Measurements from ENCODE around the gene RUVBL1. TPM values are rescaled to one million over a fixed set of nuclear protein-coding genes. Genes with fewer than 3 reads are reported as not detected.

RUVBL1 gene
- total and polyA plus RNA-seq, 11 donors, result 14.1 to 44.6 (median 26.2) TPM

DNA sequence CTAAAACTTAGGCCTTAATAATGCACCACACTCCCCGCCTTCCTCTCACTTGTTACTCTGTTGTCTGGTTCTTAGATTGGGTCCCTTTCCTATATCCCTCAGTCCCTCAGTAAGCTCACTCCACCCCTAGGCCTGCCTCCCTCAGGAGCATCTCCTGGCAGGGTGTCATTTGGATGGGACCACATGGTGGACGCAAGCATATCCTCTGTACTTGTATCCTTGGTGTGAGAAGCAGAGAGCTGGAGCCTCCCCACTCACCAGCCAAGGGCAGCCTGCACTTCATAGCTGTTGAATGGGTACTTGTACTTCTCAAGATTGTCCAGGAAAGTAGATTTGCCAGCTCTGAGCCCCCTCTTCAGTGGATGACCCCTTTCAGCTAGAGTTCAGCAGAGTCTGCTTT is 59.7 kb downstream of the RUVBL1 start:
- intact Hi-C loops (cut with DNase I), result no loop called here
- DNase-seq, result no peak
- ATAC-seq, result no peak
- TF ChIP-seq, protein P1, sequence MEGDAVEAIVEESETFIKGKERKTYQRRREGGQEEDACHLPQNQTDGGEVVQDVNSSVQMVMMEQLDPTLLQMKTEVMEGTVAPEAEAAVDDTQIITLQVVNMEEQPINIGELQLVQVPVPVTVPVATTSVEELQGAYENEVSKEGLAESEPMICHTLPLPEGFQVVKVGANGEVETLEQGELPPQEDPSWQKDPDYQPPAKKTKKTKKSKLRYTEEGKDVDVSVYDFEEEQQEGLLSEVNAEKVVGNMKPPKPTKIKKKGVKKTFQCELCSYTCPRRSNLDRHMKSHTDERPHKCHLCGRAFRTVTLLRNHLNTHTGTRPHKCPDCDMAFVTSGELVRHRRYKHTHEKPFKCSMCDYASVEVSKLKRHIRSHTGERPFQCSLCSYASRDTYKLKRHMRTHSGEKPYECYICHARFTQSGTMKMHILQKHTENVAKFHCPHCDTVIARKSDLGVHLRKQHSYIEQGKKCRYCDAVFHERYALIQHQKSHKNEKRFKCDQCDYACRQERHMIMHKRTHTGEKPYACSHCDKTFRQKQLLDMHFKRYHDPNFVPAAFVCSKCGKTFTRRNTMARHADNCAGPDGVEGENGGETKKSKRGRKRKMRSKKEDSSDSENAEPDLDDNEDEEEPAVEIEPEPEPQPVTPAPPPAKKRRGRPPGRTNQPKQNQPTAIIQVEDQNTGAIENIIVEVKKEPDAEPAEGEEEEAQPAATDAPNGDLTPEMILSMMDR (IDR thresholded peaks at IDR 0.05), result no peak
- no peak for TF ChIP-seq POLR2A (IDR thresholded peaks at IDR 0.05)
- H3K27me3 ChIP-seq, result no peaks in the 10 kb centered on the region
- 82 to 91% (median 88%) methylated on average over 2 of the region's 2 CpGs for WGBS, 4 donors
- no peak overlapping the region for H3K27ac ChIP-seq
- H3K36me3 ChIP-seq, result peaks cover 7 to 100% (median 100%) of the 10 kb centered on the region in 9 donors
- no peak overlapping the region for H3K4me3 ChIP-seq
- H3K4me1 ChIP-seq, result peaks cover 0 to 8% (median 0%) of the 10 kb centered on the region in 12 donors
- H3K9me3 ChIP-seq, result no peaks in the 10 kb centered on the region

DNA sequence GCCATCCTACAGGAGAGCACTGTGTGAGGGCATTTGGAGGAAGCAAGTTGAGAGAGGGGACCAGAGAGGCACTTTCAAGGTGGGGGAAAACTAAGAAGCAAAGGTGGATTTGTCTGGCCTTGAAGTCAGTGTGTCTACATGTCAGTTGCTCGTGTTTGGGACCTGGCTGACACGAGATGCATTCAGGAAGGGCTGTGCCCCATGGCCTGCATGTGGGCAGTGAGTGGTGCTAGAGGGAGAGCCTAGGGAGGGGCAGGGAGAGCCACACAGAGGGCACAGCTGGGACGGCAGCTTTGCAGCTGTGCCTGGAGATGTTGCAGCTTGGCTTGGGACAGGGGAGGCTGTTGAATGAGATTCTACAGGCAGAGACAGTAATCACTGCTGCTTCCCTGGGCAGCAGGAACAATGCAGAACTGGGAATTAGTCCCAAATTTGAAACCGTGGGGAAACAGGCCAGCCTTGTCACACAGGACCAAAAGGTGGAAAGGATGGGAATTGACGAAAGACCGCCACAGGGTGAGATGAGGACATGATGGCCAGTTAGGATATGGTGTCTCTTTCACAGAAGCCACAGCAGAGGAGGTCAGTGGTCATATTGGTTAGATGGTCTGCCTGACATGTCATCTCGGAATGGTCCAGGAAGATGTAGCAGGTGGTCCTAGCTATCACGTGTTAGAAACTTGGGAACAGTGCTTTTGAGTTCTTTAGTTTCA is 61.4 kb downstream of the RUVBL1 start:
- no peaks in the 10 kb centered on the region for H3K27me3 ChIP-seq
- DNase-seq (no peak), ATAC-seq (no peak)
- no peaks in the 10 kb centered on the region for H3K9me3 ChIP-seq
- H3K36me3 ChIP-seq, result peaks cover 2 to 100% (median 98%) of the 10 kb centered on the region in 9 donors
- H3K4me1 ChIP-seq, result peaks cover 0 to 14% (median 0%) of the 10 kb centered on the region in 12 donors
- H3K27ac ChIP-seq, result no peak overlapping the region
- H3K4me3 ChIP-seq, result no peak overlapping the region
- TF ChIP-seq, protein P1 (IDR thresholded peaks at IDR 0.05), result no peak
- TF ChIP-seq POLR2A (IDR thresholded peaks at IDR 0.05), result no peak
- 63 to 77% (median 70%) methylated on average over 8 of the region's 8 CpGs for WGBS, 4 donors
- intact Hi-C loops (cut with DNase I), result no loop called here

DNA sequence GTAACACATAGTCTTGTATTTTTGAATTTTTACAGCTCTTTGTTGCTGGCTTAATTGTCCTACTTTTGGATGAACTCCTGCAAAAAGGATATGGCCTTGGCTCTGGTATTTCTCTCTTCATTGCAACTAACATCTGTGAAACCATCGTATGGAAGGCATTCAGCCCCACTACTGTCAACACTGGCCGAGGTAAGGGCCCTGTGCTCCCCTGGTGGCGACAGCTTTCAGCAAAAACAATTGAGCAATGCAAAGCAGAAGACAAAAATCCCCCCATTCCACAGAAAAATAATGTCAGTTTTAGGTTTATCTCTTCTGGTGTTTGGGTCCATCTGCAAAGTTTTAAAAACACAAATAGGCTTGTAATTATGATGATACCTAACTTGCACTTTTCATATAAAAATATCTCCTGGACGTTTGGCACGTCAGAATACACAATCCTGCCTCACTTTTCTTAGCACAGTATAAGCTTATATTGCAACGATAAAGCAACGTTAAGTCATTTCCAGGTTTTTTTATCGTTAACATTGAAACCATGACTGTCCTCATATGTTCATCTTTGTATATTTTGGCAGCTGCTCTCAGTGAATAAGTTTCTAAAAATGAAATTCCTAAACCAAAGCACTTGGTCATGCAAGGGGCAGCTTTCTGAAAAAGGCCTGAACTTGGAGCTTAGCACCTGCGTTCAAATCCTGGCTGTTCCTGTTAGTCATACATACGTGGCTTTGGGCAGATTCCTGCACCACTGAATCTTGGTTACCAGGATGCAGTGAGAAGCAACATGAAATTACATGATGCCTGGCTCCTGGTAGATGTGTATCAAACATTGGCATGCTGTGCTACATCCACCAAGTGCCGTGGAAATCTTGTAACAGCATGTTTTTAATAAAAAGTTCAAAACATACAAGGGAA is 62.9 kb downstream of the RUVBL1 start:
- DNase-seq, result no peak
- Histone ChIP-seq H3K27me3 (no peaks in the 10 kb centered on the region), H3K27ac (no peak overlapping the region), H3K4me1 (peaks cover 0 to 17% (median 2%) of the 10 kb centered on the region in 12 donors), H3K9me3 (no peaks in the 10 kb centered on the region), H3K36me3 (peaks cover 2 to 100% (median 98%) of the 10 kb centered on the region in 9 donors), H3K4me3 (no peak overlapping the region)
- WGBS, 4 donors, result 78 to 82% (median 79%) methylated on average over 11 of the region's 11 CpGs
- ATAC-seq, result no peak
- intact Hi-C loops (cut with DNase I), result no loop called here
- no peak for TF ChIP-seq POLR2A (IDR thresholded peaks at IDR 0.05)
- TF ChIP-seq, protein P1 (IDR thresholded peaks at IDR 0.05), result no peak

DNA sequence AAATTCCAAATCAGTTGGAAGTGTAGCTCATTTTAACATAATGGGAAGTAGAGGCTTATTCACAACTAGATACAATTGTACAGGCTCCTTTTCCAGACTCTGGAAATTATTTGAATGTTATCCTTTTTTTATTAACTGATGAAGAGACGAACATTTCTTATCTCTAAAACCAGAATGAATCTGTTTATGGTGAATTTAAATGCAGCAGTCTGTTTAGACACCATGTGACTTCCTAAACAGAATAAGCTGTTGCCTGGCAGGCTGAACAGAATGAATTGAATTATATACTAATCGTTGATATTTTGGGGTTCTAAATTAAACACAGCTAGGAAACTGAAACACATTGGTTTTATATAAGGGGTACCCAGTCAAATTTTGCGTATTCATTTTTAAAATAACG is 67.4 kb downstream of the RUVBL1 start:
- Histone ChIP-seq H3K4me1 (peaks cover 10 to 48% (median 31%) of the 10 kb centered on the region in 12 donors), H3K27me3 (no peaks in the 10 kb centered on the region), H3K36me3 (peaks cover 2 to 75% (median 69%) of the 10 kb centered on the region in 9 donors), H3K27ac (no peak overlapping the region), H3K9me3 (no peaks in the 10 kb centered on the region), H3K4me3 (no peak overlapping the region)
- intact Hi-C loops (cut with DNase I), result loop anchor here in 3 of 10 donors (10.0 kb wide), 2 partner anchors 381 to 401 kb away; partner anchors contain the start of gene ABTB1 (in 1 of the 3)
- WGBS, 4 donors, result 70 to 87% (median 83%) methylated on average over 4 of the region's 4 CpGs
- ATAC-seq, result no peak
- TF ChIP-seq, protein P1 (IDR thresholded peaks at IDR 0.05), result no peak
- no peak for TF ChIP-seq POLR2A (IDR thresholded peaks at IDR 0.05)
- DNase-seq, result no peak

Data from heart left ventricle (tissue), 16 donors.